Left lung (tissue), 10 donors: Measurements from ENCODE around the gene CHD1. TPM values are rescaled to one million over a fixed set of nuclear protein-coding genes. Genes with fewer than 3 reads are reported as not detected.

Experiments
- ATAC-seq: fragments of 200-7000 bp; cut with Tn5 transposase; one replicate; pipeline ENCODE4 v1.9.1; 2020; ENCODE audit warnings: moderate library complexity
- DNase-seq, 4 donors: peaks; one replicate each; pipeline ENCODE4 v3.0.0-alpha.2; 2013 to 2020
- H3K27ac ChIP-seq, 2 donors: fragments of 200-600 bp; sonication (generic) in 1 of 2; one replicate each; pipeline versions ENCODE4 v1.5.0 to v1.8.0; 2020 to 2021
- H3K27me3 ChIP-seq, 2 donors: fragments of 200-600 bp; sonication (generic) in 1 of 2; one replicate each; pipeline versions ENCODE4 v1.5.0 to v1.8.0; 2020 to 2021
- H3K36me3 ChIP-seq, 2 donors: fragments of 200-600 bp; sonication (generic) in 1 of 2; one replicate each; pipeline versions ENCODE4 v1.5.0 to v1.8.0; 2020 to 2021
- H3K4me1 ChIP-seq, 2 donors: fragments of 200-600 bp; one replicate each; pipeline ENCODE4 v1.8.0; 2021
- H3K4me3 ChIP-seq, 2 donors: fragments of 200-600 bp; sonication (generic) in 1 of 2; one replicate each; pipeline versions ENCODE4 v1.5.0 to v1.8.0; 2020 to 2021; ENCODE audit warnings: mild to moderate bottlenecking in 1 of 2
- H3K9me3 ChIP-seq, 2 donors: fragments of 200-600 bp; sonication (generic) in 1 of 2; one replicate each; pipeline versions ENCODE4 v1.5.0 to v1.8.0; 2020 to 2021
- CTCF ChIP-seq, 2 donors: fragments of 200-600 bp; sonication (generic) in 1 of 2; IDR thresholded peaks; one replicate each; pipeline versions ENCODE4 v1.5.0 to v1.8.0; 2021; ENCODE audit warnings: antibody characterized with exemption in 2 of 2
- intact Hi-C, 2 donors: fragments of 100-400 bp; cut with DNase I; formaldehyde crosslinking; loops; one replicate each; pipeline versions ENCODE4 v1.11.2 to v1.14.2; 2022
- polyA plus RNA-seq, 6 donors: library from polyadenylated mRNA; unstranded; fragments of 120-200 nt; gene quantifications; one replicate each; pipeline ENCODE4 v1.2.1, GENCODE V29; 2013; ENCODE audit not compliant: insufficient read length in 6 of 6
- total RNA-seq, 2 donors: library from RNA; stranded (reverse); fragmentation: NEBNext Ultra II Directional; extraction: Animal tissue kit (Norgen Biotek cat#: 25700); gene quantifications; one replicate each; pipeline ENCODE4 v1.2.1, GENCODE V29; 2021
- donor health status: DM: no; HTN: yes; CAD: no.
- donor health status: DM: no; HTN: no; CAD: no.

Gene CHD1
- total and polyA plus RNA-seq, 8 donors, result 26.0 to 76.8 (median 64.0) TPM

GRCh38 chr5:98975223-98975622, 46.4 kb upstream of the CHD1 start:
- H3K27me3 ChIP-seq, result no peaks in the 10 kb centered on the region
- TF ChIP-seq CTCF (IDR thresholded peaks at IDR 0.05), result no peak
- ATAC-seq (no peak), DNase-seq (no peak)
- no peaks in the 10 kb centered on the region for H3K36me3 ChIP-seq
- no peaks in the 10 kb centered on the region for H3K9me3 ChIP-seq
- no peak overlapping the region for H3K4me3 ChIP-seq
- no peak overlapping the region for H3K27ac ChIP-seq
- no peaks in the 10 kb centered on the region for H3K4me1 ChIP-seq
- intact Hi-C loops, result no loop called here

DNA sequence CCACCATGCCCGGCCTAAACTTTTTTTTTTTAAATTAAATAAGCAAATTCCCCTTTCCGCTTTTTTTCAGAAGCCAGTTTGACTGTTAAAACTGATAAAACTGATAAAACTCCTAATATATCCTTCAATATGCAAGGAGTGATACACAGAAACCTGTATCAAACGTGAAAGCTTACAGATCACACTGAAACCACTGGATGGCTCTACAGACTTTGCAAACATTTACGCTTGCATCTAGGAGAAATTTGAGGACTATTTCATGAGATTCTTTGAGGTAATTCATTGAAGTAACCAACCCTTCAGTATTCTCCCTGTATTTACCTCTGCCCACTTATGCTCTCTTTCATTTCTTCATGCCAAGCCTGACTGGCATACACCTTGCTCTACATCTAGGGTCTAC, 40.6 kb upstream of the CHD1 start:
- Histone ChIP-seq H3K4me3 (no peak overlapping the region), H3K9me3 (peaks cover 0 to 7% of the 10 kb centered on the region in 2 donors), H3K27ac (no peak overlapping the region), H3K36me3 (no peaks in the 10 kb centered on the region), H3K27me3 (no peaks in the 10 kb centered on the region), H3K4me1 (no peaks in the 10 kb centered on the region)
- peak; percentile 74 for ATAC-seq
- TF ChIP-seq CTCF (IDR thresholded peaks at IDR 0.05), result no peak
- DNase-seq, result peak in 1 of 4 donors; percentile 12
- intact Hi-C loops, result no loop called here

DNA sequence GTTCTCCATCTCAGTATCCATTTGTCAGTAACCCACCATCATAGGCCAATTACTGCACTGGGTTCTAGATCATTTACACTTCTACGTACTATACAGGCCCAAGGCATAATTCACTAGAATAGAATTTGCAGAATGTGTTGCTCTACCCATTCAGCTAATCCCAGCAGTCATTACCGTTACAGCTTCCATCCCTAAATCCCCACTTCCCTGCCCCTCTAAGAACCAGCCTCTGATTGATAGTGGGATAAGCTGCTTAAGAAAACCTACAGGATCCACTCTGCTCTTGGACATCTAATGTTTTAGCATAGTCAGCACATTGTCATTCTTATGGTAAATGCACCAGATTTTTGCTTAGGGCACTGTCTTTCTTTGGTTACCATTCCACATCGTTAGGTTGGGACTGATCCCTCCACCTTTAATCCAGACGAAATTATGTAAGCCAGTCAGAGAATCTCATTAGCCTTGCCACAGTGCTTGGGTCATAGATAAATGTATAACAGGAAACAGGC, 39.3 kb upstream of the CHD1 start:
- no peak for ATAC-seq
- no peak overlapping the region for H3K4me3 ChIP-seq
- H3K4me1 ChIP-seq, result no peaks in the 10 kb centered on the region
- no peak for TF ChIP-seq CTCF (IDR thresholded peaks at IDR 0.05)
- intact Hi-C loops, result no loop called here
- no peak overlapping the region for H3K27ac ChIP-seq
- no peaks in the 10 kb centered on the region for H3K36me3 ChIP-seq
- H3K27me3 ChIP-seq, result no peaks in the 10 kb centered on the region
- peaks cover 0 to 7% of the 10 kb centered on the region in 2 donors for H3K9me3 ChIP-seq
- DNase-seq, result no peak

DNA sequence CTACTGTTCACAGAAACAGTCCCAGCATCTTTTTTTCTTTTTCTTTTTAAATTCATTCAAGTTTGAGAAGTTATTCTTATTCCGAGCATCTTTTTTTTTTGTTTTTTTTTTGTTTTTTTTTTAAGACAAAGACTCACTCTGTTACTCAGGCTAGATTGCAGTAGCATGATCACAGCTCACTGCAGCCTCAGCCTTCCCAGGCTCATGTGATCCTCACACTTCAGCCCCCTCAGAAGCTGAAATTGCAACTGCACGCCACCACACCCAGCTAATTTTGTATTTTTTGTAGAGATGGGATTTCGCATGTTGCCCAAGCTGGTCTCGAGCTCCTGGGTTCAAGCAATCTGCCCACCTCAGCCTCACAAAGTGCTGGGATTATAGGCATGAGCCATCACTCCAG, 36.4 kb upstream of the CHD1 start:
- DNase-seq, result no peak
- no peaks in the 10 kb centered on the region for H3K27me3 ChIP-seq
- no peak for ATAC-seq
- no peak for TF ChIP-seq CTCF (IDR thresholded peaks at IDR 0.05)
- H3K9me3 ChIP-seq, result peaks cover 0 to 7% of the 10 kb centered on the region in 2 donors
- H3K4me3 ChIP-seq, result no peak overlapping the region
- no peak overlapping the region for H3K27ac ChIP-seq
- intact Hi-C loops, result no loop called here
- no peaks in the 10 kb centered on the region for H3K4me1 ChIP-seq
- H3K36me3 ChIP-seq, result no peaks in the 10 kb centered on the region

- DNase-seq (no peak), ATAC-seq (no peak)
- no peaks in the 10 kb centered on the region for H3K36me3 ChIP-seq
- H3K27me3 ChIP-seq, result no peaks in the 10 kb centered on the region
- H3K9me3 ChIP-seq, result peaks cover 0 to 7% of the 10 kb centered on the region in 2 donors
- intact Hi-C loops, result no loop called here
- H3K4me3 ChIP-seq, result no peak overlapping the region
- no peak overlapping the region for H3K27ac ChIP-seq
- TF ChIP-seq CTCF (IDR thresholded peaks at IDR 0.05), result no peak
- no peaks in the 10 kb centered on the region for H3K4me1 ChIP-seq
These were observed 35.8 kb upstream of the CHD1 start for GRCh38 chr5:98964621-98965020.
